HEK293 (cell line): ENCODE results near the gene SLC26A6.

Experiments used
- CTCF ChIA-PET: fragments of 350-600 bp; formaldehyde crosslinking; extraction: SDS; loops from one replicate; lab custom pipeline; 2021; ENCODE audit warnings: antibody characterized with exemption; lab: Yijun Ruan, JAX
- POLR2A ChIA-PET: fragments of 300-600 bp; formaldehyde crosslinking; extraction: SDS; loops from one replicate; lab custom pipeline; 2020; ENCODE audit warnings: antibody characterized with exemption, inconsistent platforms; lab: Yijun Ruan, JAX
- H3K27ac ChIP-seq: fragments of 200-500 bp; sonication (Bioruptor generic); 2 replicates; pipeline ENCODE4 v1.5.1; 2014; ENCODE audit warnings: low read depth, low read length, control low read depth, inconsistent platforms; ENCODE audit errors: extremely low read depth
- H3K36me3 ChIP-seq, 2 experiments: fragments of 200-500 bp in 1 of 2; sonication (Bioruptor generic) in 1 of 2; 1 replicate in 1 of 2; 2 replicates in 1 of 2; pipeline ENCODE4 v1.5.1; 2014 to 2017; ENCODE audit warnings: inconsistent platforms in 2 of 2, low read length in 2 of 2; ENCODE audit not compliant: control insufficient read depth in 2 of 2, insufficient read depth in 1 of 2
- H3K4me1 ChIP-seq: fragments of 200-500 bp; sonication (Bioruptor generic); 2 replicates; pipeline ENCODE4 v1.5.1; 2014; ENCODE audit warnings: mild to moderate bottlenecking, low read length, inconsistent platforms; ENCODE audit not compliant: control insufficient read depth, insufficient read depth
- H3K4me3 ChIP-seq: 2 replicates; pipeline ENCODE4 v1.5.1; 2011; ENCODE audit warnings: low read depth, mild to moderate bottlenecking, control low read depth, low read length, moderate library complexity
- H3K9me3 ChIP-seq: fragments of 200-500 bp; sonication (Bioruptor generic); 2 replicates; pipeline ENCODE4 v1.5.1; 2014; ENCODE audit warnings: low read depth, low read length, inconsistent platforms; ENCODE audit not compliant: control insufficient read depth, insufficient read depth
- FEZF1 ChIP-seq: fragments of 450-650 bp; formaldehyde crosslinking; IDR thresholded peaks from 2 replicates; pipeline ENCODE4 v1.5.1; 2016; ENCODE audit warnings: missing biosample characterization, missing genetic modification characterization
- GLIS2 ChIP-seq: fragments of 450-650 bp; formaldehyde crosslinking; IDR thresholded peaks from 2 replicates; pipeline ENCODE4 v1.5.1; 2016; ENCODE audit warnings: missing biosample characterization, missing genetic modification characterization
- HOXD13 ChIP-seq: sonication (generic); formaldehyde crosslinking; IDR thresholded peaks from 2 replicates; pipeline ENCODE4 v1.8.0; 2022; ENCODE audit warnings: missing genetic modification reagents, borderline replicate concordance
- KLF1 ChIP-seq: fragments of 450-650 bp; formaldehyde crosslinking; IDR thresholded peaks from 2 replicates; pipeline ENCODE4 v1.5.1; 2016; ENCODE audit warnings: missing biosample characterization, missing genetic modification characterization
- RBAK ChIP-seq: fragments of 450-650 bp; formaldehyde crosslinking; IDR thresholded peaks from 2 replicates; pipeline ENCODE4 v1.5.1; 2016; ENCODE audit warnings: missing biosample characterization, missing genetic modification characterization
- SETDB1 ChIP-seq: IDR thresholded peaks from one replicate; pipeline ENCODE4 v1.6.1; 2017; ENCODE audit warnings: mild to moderate bottlenecking, low read length, moderate library complexity, mixed read lengths; ENCODE audit not compliant: insufficient read length
- ZFP3 ChIP-seq: fragments of 450-650 bp; formaldehyde crosslinking; IDR thresholded peaks from 2 replicates; pipeline ENCODE4 v1.5.1; 2016; ENCODE audit warnings: low read depth, missing biosample characterization, missing genetic modification characterization
- ZNF133 ChIP-seq: fragments of 450-650 bp; formaldehyde crosslinking; IDR thresholded peaks from 2 replicates; pipeline ENCODE4 v1.5.1; 2016; ENCODE audit warnings: missing biosample characterization, missing genetic modification characterization
- ZNF138 ChIP-seq: fragments of 450-650 bp; formaldehyde crosslinking; IDR thresholded peaks from 2 replicates; pipeline ENCODE4 v1.5.1; 2016; ENCODE audit warnings: missing biosample characterization, missing genetic modification characterization, borderline replicate concordance
- ZNF341 ChIP-seq: fragments of 450-650 bp; formaldehyde crosslinking; IDR thresholded peaks from 2 replicates; pipeline ENCODE4; 2016; ENCODE audit warnings: low read depth, missing biosample characterization, missing genetic modification characterization
- ZNF404 ChIP-seq: fragments of 450-650 bp; formaldehyde crosslinking; IDR thresholded peaks from 2 replicates; pipeline ENCODE4 v1.5.1; 2017; ENCODE audit warnings: missing biosample characterization, missing genetic modification characterization
- ZNF629 ChIP-seq: fragments of 450-650 bp; formaldehyde crosslinking; IDR thresholded peaks from 2 replicates; pipeline ENCODE4 v1.5.1; 2017; ENCODE audit warnings: missing biosample characterization, missing genetic modification characterization
- ZNF654 ChIP-seq: fragments of 450-650 bp; formaldehyde crosslinking; IDR thresholded peaks from 2 replicates; pipeline ENCODE4 v1.5.1; 2016; ENCODE audit warnings: low read depth, missing biosample characterization, missing genetic modification characterization
- ZSCAN16 ChIP-seq: fragments of 450-650 bp; formaldehyde crosslinking; IDR thresholded peaks from 2 replicates; pipeline ENCODE4 v1.5.1; 2016; ENCODE audit warnings: missing biosample characterization, missing genetic modification characterization
- TF ChIP-seq, protein P1 (sequence below): fragments of 450-650 bp; formaldehyde crosslinking; IDR thresholded peaks from 2 replicates; pipeline ENCODE4 v1.5.1; 2016; ENCODE audit warnings: missing biosample characterization, missing genetic modification characterization
- TF ChIP-seq, protein P2 (sequence below): fragments of 450-650 bp; formaldehyde crosslinking; IDR thresholded peaks from 2 replicates; pipeline ENCODE4 v1.5.1; 2016; ENCODE audit warnings: missing biosample characterization, missing genetic modification characterization, low read depth
- TF ChIP-seq, protein P3 (sequence below): fragments of 450-650 bp; formaldehyde crosslinking; IDR thresholded peaks from 2 replicates; pipeline ENCODE4 v1.5.1; 2016; ENCODE audit warnings: missing biosample characterization, missing genetic modification characterization

Gene SLC26A6

DNA sequence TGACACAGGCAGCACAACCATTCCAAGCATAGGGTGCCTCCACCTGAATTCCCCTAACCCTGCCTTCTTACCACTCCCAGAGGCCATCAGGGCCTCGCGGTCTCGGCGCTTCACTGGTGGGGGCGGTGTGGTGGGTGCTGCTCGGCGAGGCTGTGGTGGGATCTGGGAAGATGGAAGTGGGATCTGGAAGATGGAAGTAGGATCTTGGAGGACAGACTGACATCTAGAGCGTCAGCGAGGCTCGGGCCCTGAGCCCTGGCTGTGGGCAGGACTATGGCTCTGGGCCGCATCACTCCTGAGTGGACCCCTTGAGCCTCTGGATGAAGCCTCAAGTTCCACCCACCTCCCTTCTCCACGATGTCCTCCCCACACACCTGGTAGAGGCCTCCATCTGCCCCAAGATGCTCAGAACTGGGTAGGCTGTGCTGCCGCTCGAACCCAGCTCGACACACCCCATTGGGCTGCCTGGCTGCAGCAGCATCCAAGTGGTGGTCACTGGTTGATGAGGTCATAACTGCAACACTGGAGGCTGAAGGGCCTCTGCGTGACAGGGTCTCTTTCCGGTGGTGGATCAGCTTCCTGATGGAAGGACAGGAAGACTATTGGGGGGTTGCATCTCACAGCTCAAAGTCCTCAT is 46.8 kb upstream of the SLC26A6 start:
- TF ChIP-seq ZNF404 (tag by site-specific recombination), result no peak
- no peak for TF ChIP-seq FEZF1 (tag by site-specific recombination)
- no peak for TF ChIP-seq ZSCAN16 (tag by site-specific recombination)
- TF ChIP-seq ZNF341 (tag by site-specific recombination), result no peak
- no peak for TF ChIP-seq ZNF133 (tag by site-specific recombination)
- TF ChIP-seq, protein P1, sequence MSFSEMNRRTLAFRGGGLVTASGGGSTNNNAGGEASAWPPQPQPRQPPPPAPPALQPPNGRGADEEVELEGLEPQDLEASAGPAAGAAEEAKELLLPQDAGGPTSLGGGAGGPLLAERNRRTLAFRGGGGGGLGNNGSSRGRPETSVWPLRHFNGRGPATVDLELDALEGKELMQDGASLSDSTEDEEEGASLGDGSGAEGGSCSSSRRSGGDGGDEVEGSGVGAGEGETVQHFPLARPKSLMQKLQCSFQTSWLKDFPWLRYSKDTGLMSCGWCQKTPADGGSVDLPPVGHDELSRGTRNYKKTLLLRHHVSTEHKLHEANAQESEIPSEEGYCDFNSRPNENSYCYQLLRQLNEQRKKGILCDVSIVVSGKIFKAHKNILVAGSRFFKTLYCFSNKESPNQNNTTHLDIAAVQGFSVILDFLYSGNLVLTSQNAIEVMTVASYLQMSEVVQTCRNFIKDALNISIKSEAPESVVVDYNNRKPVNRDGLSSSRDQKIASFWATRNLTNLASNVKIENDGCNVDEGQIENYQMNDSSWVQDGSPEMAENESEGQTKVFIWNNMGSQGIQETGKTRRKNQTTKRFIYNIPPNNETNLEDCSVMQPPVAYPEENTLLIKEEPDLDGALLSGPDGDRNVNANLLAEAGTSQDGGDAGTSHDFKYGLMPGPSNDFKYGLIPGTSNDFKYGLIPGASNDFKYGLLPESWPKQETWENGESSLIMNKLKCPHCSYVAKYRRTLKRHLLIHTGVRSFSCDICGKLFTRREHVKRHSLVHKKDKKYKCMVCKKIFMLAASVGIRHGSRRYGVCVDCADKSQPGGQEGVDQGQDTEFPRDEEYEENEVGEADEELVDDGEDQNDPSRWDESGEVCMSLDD, result no peak
- TF ChIP-seq, protein P2, sequence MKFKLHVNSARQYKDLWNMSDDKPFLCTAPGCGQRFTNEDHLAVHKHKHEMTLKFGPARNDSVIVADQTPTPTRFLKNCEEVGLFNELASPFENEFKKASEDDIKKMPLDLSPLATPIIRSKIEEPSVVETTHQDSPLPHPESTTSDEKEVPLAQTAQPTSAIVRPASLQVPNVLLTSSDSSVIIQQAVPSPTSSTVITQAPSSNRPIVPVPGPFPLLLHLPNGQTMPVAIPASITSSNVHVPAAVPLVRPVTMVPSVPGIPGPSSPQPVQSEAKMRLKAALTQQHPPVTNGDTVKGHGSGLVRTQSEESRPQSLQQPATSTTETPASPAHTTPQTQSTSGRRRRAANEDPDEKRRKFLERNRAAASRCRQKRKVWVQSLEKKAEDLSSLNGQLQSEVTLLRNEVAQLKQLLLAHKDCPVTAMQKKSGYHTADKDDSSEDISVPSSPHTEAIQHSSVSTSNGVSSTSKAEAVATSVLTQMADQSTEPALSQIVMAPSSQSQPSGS (tag by site-specific recombination), result no peak
- TF ChIP-seq SETDB1, result no peak
- TF ChIP-seq ZNF138 (tag by site-specific recombination), result no peak
- TF ChIP-seq, protein P3, sequence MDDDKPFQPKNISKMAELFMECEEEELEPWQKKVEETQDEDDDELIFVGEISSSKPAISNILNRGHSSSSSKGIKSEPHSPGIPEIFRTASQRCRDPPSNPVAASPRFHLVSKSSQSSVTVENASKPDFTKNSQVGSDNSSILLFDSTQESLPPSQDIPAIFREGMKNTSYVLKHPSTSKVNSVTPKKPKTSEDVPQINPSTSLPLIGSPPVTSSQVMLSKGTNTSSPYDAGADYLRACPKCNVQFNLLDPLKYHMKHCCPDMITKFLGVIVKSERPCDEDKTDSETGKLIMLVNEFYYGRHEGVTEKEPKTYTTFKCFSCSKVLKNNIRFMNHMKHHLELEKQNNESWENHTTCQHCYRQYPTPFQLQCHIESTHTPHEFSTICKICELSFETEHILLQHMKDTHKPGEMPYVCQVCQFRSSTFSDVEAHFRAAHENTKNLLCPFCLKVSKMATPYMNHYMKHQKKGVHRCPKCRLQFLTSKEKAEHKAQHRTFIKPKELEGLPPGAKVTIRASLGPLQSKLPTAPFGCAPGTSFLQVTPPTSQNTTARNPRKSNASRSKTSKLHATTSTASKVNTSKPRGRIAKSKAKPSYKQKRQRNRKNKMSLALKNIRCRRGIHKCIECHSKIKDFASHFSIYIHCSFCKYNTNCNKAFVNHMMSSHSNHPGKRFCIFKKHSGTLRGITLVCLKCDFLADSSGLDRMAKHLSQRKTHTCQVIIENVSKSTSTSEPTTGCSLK (tag by site-specific recombination), result no peak
- TF ChIP-seq GLIS2 (tag by site-specific recombination), result no peak
- TF ChIP-seq KLF1 (tag by site-specific recombination), result no peak
- no peak for TF ChIP-seq ZNF654 (tag by site-specific recombination)
- TF ChIP-seq RBAK (tag by site-specific recombination), result no peak
- no peak for TF ChIP-seq HOXD13 (CRISPR knock-in tag)
- H3K36me3 ChIP-seq, result peaks cover 2 to 65% of the 10 kb centered on the region in 2 experiments; a peak in 2 of 3 replicates
- H3K4me1 ChIP-seq, result peaks cover 9% of the 10 kb centered on the region
- CTCF ChIA-PET, result interaction anchor here (0.9 kb wide), 1 partner anchor 48 kb away, joined by 3 read pairs; no protein-coding TSS in a partner anchor
- H3K27ac ChIP-seq, result no peak overlapping the region
- no peaks in the 10 kb centered on the region for H3K9me3 ChIP-seq
- no peak overlapping the region for H3K4me3 ChIP-seq
- POLR2A ChIA-PET, result no interaction called here

DNA sequence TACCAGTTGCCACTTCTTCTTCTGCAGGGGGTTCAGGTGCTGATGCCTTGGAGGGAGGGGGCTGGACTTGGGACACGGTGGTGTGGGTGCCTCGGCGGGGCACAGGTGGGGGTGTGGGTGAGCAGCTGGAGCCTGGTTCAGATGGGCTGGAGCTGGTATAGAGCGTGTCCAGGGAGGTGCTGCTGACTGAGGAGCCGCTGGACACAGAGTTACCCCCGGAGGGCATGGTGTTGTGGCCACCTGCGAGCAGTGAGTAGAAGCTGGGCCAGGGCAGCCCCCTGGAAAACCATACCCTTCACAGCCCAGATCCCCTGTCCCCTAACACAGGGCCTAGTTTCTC is 46.2 kb upstream of the SLC26A6 start:
- Histone ChIP-seq H3K4me1 (peaks cover 9% of the 10 kb centered on the region), H3K27ac (no peak overlapping the region), H3K9me3 (no peaks in the 10 kb centered on the region), H3K4me3 (no peak overlapping the region), H3K36me3 (peaks cover 3 to 66% of the 10 kb centered on the region in 2 experiments; a peak in 2 of 3 replicates)
- CTCF ChIA-PET, result no interaction called here
- TF ChIP-seq ZNF629, result no peak
- no peak for TF ChIP-seq ZFP3
- POLR2A ChIA-PET, result no interaction called here
